ENCODE results near the gene CACNB3.

CACNB3 gene

GRCh38 chr12:48816143-48816854, 2.0 kb upstream of the CACNB3 start:
- in situ Hi-C loops (cut with MboI; ENCODE audit: low pct_unique_long_range_greater_than_20kb, low sequenced_read_pairs, unreplicated experiment) = no loop called here
- TF ChIP-seq, protein P1, sequence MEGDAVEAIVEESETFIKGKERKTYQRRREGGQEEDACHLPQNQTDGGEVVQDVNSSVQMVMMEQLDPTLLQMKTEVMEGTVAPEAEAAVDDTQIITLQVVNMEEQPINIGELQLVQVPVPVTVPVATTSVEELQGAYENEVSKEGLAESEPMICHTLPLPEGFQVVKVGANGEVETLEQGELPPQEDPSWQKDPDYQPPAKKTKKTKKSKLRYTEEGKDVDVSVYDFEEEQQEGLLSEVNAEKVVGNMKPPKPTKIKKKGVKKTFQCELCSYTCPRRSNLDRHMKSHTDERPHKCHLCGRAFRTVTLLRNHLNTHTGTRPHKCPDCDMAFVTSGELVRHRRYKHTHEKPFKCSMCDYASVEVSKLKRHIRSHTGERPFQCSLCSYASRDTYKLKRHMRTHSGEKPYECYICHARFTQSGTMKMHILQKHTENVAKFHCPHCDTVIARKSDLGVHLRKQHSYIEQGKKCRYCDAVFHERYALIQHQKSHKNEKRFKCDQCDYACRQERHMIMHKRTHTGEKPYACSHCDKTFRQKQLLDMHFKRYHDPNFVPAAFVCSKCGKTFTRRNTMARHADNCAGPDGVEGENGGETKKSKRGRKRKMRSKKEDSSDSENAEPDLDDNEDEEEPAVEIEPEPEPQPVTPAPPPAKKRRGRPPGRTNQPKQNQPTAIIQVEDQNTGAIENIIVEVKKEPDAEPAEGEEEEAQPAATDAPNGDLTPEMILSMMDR (IDR thresholded peaks at IDR 0.05; ENCODE audit: extremely low read depth, insufficient read depth, missing control alignments) = no peak
- no peak for DNase-seq (ENCODE audit: low spot score)

DNA sequence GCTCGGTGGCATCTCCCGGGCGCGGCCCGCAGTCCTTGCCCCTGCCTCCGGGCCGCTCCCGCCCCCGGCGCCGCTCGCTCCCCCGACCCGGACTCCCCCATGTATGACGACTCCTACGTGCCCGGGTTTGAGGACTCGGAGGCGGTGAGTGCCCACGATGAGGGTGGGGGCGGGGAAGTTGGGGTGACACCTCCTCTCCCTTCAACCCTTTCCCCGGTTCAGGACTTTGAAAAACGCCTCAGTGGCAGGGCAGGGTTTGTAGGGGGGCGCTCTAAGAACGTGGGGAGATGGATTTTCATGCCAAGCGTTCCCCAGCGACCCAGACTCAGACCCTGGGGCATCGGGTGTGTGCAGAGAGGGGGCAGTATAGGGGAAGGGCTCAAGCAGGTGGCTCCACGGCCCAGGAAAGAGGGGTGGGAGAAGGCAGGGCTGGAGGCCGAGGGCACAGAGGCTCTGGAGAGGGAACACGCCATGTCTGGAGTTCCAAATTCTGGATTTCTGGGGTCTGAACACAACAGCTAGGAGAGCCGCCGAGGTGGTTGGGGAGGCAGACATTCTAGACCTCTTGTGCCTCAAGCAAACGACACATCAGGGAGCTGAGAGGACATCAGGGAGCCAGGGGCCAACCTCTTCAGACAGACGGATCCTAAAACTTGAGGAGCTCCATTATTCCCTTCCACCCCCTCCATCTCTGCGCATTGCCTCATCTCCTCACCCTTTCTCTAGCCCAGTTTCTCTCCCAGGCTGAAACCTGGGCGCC, 715 bp downstream of the CACNB3 start:
- DNase-seq (ENCODE audit: low spot score) = no peak
- in situ Hi-C loops (cut with MboI; ENCODE audit: low pct_unique_long_range_greater_than_20kb, low sequenced_read_pairs, unreplicated experiment) = no loop called here
- TF ChIP-seq, protein P1 (IDR thresholded peaks at IDR 0.05; ENCODE audit: extremely low read depth, insufficient read depth, missing control alignments) = peak; percentile 60

- TF ChIP-seq, protein P1 (IDR thresholded peaks at IDR 0.05; ENCODE audit: extremely low read depth, insufficient read depth, missing control alignments) = no peak
- in situ Hi-C loops (cut with MboI; ENCODE audit: low pct_unique_long_range_greater_than_20kb, low sequenced_read_pairs, unreplicated experiment) = no loop called here
- DNase-seq (ENCODE audit: low spot score) = no peak
Observed at GRCh38 chr12:48819986-48820725, 1.9 kb downstream of the CACNB3 start.

DNA sequence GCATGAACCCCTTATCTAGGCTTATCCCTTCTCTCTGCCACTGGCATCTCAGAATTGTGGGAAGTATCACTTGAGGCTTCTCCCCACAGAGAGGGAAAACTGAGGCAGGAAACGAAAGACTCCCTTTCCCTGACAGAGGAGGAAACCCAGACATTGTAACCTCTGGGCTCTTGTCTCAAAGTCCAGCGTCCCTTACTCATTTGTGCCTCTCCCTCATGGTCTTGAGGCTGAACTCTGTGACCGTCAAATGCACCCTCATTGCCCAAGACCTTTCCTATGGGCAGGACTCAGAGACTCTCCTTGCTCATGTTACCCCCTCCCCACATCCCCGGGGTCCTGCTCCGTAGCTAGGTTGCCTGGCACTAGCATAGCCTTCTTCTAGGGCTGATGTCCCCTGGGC, 3.8 kb downstream of the CACNB3 start:
- TF ChIP-seq, protein P1 (IDR thresholded peaks at IDR 0.05; ENCODE audit: extremely low read depth, insufficient read depth, missing control alignments) = no peak
- no peak for DNase-seq (ENCODE audit: low spot score)
- in situ Hi-C loops (cut with MboI; ENCODE audit: low pct_unique_long_range_greater_than_20kb, low sequenced_read_pairs, unreplicated experiment) = no loop called here

- TF ChIP-seq, protein P1 (IDR thresholded peaks at IDR 0.05; ENCODE audit: extremely low read depth, insufficient read depth, missing control alignments) = no peak
- no peak for DNase-seq (ENCODE audit: low spot score)
- in situ Hi-C loops (cut with MboI; ENCODE audit: low pct_unique_long_range_greater_than_20kb, low sequenced_read_pairs, unreplicated experiment) = no loop called here
Observed at GRCh38 chr12:48822711-48823110, 4.4 kb downstream of the CACNB3 start.

DNA sequence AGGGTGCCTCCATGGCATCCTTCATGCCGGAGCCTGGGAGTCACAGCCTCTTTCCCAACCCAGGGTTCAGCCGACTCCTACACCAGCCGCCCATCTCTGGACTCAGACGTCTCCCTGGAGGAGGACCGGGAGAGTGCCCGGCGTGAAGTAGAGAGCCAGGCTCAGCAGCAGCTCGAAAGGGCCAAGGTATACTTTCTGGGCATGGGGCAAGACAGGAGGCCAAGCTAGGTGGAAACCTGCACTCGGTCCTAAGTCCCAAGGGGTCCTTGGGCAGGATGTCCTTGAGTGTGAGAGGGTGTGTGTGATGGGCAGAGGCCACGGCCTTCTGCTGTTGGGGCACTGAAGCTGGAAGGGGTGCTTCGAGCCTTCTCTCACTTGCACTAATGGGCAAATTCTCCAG, 5.0 kb downstream of the CACNB3 start:
- TF ChIP-seq, protein P1 (IDR thresholded peaks at IDR 0.05; ENCODE audit: extremely low read depth, insufficient read depth, missing control alignments) = no peak
- in situ Hi-C loops (cut with MboI; ENCODE audit: low pct_unique_long_range_greater_than_20kb, low sequenced_read_pairs, unreplicated experiment) = no loop called here
- DNase-seq (ENCODE audit: low spot score) = no peak
